Stimulated activated CD8-positive, alpha-beta memory T cell treated with anti-CD3 and anti-CD28 coated beads, Interleukin-15, amount 100 ng/mL, for 1 hour (primary cell): ENCODE results near the gene GOT1.

Experiments used
- DNase-seq: peaks from one replicate; pipeline ENCODE4 v3.0.0-alpha.2; 2020; ENCODE audit warnings: low read depth

GOT1 gene

DNA sequence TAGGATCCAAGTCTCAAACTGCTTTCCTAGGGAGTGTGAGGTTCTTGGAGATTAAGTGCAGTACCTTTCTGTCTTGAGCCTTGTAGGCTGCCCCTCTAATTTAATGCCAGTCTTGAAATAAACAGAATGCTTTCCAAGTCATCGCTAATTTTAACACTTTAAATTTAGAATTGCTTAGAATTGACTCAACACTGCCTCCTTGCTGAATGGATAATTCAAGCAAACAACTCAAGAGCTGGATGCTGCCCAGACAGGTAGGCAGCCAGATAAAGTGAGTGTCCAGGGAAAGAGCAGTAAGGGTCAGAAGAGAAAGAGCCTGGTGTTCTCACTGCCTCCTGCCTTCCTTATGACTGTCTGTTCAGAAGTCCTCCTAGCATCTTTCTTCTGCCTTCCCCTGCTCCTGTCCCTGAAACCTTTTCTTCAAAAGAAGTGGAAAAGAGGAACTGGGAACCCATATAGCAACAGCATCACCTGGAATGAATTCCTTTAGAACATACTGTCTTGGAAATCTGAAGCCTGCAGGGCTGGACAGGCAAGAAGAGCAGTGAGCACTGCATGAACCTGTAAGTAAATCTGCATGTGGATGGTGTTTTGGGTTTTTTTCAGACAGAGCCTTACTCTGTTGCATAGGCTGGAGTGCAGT, 3.1 kb upstream of the GOT1 start:
- DNase-seq, result no peak

DNA sequence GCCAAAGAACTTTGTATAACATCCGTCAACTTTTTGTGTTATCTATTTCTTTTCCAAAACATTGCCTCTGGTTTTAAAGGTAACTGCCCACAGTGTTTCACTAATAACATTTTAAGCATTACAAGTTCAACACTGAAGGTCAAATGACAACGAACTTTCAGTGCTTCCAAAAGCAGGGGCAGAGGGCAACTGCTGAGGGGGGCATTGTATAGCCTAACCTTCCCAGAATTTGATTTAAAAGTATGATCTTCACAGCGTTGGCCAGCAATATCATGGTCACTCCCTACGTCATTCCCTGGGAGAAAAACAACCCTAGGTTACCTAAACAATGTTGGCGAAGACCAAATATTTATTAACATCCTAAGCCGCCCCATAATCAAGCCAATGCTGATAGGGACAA, 2.5 kb upstream of the GOT1 start:
- no peak for DNase-seq

DNA sequence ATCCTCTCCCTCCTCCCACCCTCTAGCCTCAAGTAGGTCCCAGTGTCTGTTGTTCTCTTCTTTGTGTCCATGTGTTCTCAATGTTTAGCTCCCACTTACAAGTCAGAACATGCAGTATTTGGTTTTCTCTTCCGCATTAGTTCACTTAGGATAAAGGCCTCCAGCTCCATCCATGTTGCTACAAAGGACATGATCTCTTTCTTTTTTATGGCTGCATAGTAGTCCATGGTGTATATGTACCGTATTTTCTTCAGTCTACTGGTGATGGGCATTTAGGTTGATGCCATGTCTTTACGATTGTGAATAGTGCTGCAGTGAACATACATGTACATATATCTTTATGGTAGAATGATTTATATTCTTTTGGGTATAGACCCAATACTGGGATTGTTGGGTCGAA, 1.6 kb upstream of the GOT1 start:
- DNase-seq, result no peak

DNA sequence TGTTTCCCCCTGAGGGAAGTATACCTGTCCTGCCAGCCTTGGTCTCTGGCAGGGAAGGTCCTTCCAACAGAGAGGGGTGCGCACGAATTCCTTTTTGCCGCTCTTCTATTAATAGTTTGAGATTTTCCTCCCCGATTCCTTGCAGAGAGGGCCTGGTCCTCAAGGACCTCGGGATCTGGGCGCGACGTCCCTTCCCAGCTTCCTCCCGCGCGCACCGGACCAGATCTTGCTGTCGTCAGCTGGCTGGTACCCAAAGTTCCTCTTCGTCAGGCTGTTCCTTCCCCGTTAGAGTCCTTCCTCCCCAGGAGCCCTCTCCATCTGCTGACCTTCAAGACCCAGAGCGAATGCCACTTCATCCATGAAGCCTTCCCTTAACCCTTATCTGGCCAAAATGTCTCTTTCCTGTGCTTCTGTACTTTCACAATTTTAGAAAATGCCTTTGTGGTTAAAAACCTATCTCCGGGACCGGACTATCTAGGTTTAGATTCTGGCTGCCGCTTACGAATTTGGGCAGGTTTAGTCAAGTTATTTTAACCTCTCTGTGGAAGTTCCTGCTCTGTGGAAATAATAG, 851 bp upstream of the GOT1 start:
- no peak for DNase-seq

DNA sequence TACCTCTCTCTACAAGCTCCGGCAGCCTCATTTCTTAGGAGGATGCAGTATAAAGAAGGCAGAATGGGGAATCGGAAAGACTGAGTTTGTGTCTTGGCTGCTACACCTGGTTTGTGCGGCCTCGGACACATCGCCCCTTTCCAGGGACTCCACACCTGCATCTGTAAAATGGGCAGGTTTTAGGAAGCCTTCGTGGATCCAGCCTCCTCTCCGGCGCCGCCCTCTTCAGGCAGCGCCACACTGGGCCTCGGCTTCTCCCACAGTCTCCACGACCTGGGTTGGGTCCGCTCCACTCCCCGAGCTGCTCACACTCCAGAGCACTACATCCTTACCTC, 341 bp downstream of the GOT1 start:
- DNase-seq, result no peak

DNA sequence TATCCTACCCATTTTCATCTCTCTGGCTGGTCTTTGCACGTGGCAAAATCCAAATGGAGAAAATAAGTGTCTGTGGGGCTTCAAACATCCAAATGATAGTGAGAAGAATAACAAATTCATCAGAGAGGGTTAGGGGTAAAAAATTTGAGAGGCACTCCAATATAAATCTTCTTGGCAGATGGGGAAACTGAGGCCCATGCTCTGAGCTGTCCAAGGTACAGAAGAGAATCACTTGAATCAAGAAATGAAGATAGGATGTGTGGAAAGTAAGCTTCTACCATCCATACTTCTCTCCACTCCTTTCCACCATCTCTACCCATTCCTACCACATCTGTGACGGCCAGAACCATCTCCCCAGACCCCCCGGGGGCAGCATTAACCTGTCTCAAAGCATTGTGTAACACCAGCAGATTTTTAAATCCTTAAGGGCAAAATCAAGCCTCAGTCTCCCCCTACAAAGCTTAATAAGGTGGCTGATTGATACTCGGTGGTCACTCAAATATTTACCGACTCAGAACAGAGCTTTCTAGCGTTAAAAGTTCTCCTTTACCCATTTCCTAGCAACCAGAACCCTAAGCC, 818 bp downstream of the GOT1 start:
- no peak for DNase-seq

DNA sequence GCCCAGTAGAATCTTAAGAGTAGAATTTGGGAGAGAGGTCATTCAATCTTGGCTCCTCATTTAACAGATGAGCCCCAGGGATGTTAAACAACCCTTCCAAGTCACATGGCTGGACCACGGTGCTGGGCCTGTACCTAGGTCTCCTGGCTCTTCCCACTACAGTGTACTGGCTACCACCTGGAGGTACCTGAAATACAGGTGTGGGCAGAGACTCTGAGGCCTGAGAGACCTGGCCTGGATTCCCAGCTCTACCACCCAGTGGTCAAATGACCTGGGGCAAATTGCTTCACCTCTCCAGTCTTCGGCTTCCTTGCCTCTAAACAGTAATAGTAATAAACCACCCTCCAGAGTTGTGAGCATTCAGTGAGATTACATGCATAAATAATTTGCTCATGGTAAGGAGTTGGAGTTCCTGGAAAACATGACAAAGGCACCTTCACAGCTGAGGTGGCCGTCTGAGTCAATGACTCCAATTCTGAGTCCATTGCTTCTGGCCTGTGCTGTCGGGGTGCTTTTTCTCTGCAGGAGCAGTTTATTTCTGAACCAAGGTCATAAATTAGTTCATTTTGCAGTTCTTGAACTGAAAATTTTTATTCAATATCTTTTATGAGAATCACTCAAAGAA, 2.7 kb downstream of the GOT1 start:
- DNase-seq, result no peak

DNA sequence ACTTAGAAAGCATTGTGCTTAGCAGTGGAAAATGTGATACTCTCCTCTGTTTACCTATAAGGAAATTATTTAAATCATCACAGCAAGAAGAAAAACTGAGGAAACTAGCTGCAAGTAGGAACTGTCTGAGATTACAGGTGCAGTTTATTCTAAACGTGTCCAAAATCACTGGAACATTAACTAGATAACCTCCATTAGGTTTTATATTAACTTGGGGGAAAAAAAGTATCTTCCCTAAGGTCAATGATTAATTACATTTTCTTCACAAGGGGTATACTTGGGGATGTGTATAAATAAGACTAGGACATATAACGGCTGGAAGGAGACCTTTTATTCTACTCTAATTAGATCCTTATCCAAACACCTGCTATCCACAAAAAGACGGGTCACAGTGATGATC, 3.7 kb downstream of the GOT1 start:
- DNase-seq, result no peak

DNA sequence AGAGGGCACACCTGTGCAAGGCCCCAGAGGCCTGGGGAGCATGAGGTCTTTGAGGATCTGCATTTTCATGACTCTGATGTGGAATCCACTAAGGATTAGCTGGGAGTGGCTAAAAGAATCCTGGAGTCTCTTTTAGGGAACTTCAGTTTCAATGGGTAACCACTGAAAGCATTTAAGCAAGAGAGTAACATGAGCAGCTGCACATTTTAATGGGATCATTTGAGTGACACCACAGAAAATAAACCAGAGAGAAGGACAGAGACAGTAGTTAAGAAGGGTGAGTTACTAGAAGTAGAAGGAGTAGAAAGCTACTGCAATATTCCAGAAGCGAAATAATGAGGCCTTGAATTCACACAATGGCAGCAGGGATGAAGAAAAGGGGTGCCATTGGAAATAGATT, 5.2 kb downstream of the GOT1 start:
- DNase-seq, result no peak

DNA sequence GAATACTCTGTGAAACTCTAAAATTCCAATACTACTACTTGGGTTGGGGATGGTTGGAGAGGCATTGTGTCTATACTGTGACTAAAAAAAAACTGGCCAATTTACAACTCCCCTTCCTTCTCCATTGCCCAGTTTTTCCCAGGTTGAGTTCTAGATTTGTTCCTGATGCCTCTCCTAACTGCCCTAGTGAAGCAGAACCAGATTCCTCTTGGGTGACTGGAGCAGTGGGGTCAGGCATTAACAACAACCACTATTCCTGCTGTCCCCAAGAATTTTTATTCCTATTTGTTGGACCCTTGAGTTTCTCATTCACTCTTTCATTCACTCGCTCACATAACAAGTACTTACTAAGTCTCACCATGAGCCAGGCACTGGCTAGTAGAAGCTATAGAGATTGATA, 5.8 kb downstream of the GOT1 start:
- DNase-seq, result no peak

DNA sequence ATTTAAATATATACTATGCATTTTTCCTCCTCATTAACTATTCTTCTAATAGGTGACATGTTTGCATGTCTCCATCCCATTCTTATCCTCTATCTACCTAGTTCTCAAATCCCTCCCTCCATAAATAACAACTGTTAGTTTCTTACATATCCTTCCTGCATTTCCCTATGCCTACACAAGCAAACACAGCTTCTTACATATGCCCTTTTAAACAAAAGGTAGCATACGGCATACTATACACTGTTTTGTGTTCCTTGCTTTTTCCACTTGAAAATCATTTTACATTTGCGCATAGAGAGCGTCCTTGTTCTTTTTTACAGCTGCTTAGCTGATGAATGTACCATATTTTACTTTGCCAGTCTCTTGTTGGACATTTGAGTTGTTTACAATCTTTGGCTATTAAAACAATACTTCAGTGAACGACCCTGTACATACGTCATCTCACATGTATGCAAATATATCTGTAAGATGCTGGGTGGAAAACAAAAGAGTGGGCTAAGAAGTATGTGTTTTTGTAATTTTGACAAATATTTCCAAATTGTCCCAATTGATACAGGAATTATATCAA, 7.8 kb downstream of the GOT1 start:
- no peak for DNase-seq

DNA sequence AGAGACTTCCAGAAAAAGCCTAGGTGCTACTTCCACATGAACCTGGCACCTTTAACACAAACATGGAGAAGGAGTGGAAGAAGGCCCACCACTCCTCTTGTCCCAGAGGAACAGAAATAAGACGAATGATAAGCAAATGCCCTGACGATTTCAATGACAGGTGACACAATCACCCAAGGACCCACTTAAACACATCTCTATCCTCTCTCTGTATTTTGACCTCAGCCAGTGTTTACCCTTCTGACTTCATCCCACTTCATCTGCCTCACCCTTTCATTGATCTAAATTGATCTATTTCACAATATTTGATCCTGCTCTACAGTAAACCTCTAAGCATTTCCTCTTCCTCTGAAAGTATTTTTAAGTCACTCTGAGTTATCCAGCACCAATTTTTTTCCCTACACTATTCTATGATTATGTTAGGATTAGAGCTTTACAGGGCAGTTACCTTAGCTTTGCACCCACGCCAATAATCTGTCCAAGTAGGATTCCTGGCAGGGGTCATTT, 9.1 kb downstream of the GOT1 start:
- DNase-seq, result no peak

DNA sequence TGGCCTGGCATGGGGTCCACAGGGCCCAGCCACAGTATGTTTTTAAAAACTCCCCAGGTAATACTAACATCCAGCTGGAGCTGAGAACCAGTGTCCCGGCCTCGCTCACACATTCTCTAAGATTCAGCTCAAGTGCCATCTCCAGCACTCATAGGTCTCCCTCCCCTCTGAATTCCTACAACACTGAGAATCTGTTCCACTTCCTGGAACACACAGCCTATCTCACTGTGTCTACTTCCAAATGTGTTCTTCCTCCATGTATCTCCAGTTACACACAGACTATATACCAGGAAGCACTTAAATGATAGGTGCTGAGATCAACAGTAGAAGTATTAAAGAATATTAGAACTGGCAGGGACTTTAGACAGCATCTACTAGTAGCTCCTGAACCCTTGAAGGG, 10.7 kb downstream of the GOT1 start:
- DNase-seq, result no peak

DNA sequence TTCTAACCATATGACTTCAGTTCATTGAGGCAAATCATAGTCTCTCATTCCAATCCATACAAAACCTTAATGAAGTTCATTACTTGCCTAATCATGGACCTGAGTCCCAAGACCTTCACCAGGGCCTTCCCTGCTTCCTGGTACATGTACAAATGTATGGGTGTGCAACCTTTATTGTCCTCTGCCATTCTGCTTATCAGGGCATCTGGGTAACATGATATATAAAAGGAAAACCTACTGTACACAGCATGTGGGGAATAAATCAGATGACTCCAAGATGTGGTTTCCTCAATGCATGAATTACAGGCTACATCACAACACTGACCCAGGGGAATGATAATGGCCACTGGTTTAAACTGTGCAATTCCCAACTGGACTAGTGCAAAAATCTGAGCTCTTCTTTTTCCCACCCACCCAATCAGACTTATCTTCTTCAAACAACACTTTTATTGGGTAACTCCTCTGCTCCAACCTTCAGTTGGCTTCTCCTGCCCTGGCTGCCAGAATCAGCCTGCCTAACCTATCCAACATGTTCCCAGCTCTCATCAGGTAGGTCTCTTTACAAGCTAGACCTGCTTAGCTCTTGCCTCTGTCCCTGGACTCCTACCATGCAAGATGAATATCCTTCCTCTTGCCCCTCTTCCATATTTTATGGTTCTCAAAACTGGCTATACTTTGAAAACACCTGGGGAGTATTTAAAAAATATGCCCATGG, 11.4 kb downstream of the GOT1 start:
- no peak for DNase-seq

DNA sequence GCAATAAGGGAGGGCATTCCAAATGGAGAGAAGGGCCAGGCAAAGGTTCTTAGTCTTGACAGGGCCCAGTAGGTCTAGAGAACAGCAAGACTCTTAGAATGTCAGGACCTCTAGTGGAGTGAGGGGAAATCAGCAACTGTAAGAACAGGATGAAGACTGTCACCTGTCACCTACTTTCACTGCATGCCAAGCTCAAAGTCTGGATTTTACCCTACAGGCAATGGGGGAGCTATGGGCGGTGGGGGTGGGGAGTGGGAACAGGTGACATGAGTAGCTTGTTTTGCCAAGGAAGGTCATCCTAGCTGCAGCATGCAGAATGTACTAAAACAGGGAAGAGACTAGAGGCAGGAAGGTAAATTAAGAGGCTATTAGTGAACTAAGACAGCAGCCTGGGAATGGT, 18.3 kb downstream of the GOT1 start:
- DNase-seq, result no peak

DNA sequence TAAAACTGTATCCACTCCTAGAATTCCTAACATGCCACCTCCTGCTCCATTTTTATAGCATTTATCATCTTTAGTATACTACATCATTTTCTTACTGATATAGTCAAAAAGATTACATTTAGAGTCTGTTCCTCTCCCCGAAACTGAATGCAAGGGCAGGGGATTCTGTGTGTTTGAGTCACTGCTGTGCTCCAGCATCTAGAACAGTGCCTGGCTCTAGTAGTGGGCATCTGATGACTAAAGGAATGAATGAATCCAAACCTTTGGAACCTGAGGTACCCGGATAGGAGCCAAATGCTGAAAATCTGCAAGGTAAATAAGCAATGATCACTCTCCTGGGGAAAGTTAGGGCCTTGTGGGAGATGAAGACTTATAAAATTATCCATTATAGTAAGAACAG, 18.9 kb downstream of the GOT1 start:
- DNase-seq, result no peak

DNA sequence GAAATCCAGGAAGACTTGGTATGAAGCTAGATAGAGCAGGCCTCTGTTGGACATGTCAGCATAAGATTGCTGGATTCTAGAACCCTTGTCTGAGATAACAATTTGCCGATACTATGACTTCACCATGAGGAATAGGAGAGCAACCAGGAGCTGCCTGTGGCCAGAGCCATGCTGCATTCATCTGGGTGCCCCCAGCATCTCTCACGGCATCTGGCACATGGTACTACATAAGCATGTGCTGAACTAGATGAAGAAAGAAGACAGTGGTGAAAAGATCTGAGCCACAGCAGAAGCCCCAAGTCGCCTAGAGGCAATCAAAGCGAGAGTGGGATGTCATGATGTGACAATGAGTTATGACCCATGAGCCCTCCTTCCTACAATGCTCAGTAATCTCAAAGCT, 19.5 kb downstream of the GOT1 start:
- DNase-seq, result no peak

DNA sequence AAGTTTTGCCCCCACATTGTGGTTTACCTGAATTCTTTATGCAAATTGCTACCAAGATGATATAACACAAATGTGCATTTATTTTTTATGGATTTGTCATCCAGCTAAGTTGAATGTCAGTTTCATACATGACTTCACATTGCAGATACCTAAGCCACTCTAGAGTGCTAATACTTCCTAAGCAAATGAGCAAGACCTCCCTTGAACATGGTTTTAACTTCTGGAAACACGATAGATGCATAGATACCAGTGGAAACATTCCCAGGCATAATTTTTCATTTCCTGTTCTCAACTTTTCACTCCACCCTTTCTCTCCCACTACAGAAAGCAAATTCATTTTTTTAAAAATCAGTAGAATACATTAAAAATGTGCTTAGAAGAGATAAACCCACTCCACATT, 20.3 kb downstream of the GOT1 start:
- DNase-seq, result no peak

DNA sequence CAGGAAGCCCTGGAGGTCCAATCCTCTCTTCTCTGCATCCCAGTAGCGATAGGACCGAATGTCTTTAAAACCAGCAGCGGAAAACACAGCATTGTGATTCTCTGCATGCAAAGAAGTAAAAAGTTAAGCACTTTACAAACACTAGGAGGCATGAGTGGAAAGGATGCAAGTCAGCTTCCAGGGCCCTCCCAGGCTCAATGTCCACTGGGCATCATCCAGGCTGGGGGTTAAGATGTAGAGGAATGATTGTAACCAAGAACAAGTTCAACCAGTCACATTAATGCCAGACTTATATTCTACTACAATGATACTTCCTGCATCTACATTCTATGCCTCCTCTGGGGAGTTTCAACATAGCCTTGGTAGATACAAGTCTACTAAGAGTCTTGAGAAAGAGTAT, 24.3 kb downstream of the GOT1 start:
- DNase-seq, result no peak

DNA sequence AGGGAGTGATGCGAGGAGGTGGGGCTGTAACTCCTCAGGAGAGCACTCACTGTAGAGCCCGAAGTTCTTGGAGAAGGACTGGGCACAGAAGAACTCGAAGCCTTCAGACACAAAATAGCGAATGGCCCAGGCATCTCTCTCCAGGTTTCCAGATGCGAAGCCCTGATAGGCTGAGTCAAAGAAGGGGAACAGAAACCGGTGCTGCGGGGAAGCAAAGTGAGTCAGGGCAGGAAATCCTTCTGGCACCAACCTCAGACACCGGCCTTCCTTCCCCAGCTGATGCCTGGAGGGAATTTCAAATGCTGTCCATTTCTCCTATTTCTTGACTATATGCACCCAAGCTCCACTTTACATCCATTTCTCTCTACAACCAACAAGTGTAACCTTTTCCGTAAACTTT, 26.8 kb downstream of the GOT1 start:
- DNase-seq, result no peak

DNA sequence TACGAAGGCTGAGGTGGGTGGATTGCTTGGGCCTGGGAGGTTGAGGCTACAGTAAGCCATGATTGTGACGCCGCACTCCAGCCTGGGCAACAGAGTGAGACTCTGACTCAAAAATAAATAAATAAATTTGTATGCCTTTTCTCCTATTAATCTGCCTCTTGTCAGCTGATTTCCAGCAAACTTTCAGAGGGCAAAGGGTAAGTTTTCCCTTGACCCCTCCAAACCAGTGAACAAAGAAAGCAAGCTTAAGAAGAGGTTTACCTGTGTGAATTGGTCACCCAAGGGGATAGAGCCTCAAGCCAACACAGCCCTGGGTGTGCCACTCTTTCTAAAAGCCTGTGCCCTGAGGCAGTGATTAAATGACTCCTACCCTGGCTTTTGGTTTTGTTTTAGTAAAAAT, 30.8 kb downstream of the GOT1 start:
- DNase-seq, result no peak

DNA sequence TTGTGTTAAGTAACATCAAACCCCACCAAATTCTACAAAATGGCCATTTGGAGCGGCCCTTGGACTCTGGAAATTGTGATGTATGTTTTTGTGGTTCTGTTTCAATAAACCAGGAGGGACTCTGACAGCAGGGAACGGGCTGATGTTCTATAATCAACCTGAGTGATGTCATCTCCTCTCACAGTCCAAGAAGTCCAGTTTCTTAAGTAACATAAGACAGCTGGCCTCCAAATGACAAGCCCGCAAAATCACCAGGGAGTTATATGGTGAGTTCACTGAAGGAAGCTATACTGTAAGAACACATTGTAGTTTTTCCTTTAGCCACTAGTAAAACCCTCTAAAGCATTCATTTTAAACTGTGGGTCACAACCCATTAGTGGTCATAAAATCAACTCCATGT, 34.0 kb downstream of the GOT1 start:
- no peak for DNase-seq
